Activated CD8-positive, alpha-beta memory T cell treated with anti-CD3 and anti-CD28 coated beads for 4 hours (primary cell): Measurements from ENCODE around the gene HNRNPA0.

Experiments used
- DNase-seq, 2 donors: peaks; one replicate each; pipeline ENCODE4 v3.0.0-alpha.2; 2020; ENCODE audit warnings: low read depth in 2 of 2

HNRNPA0 gene

DNA sequence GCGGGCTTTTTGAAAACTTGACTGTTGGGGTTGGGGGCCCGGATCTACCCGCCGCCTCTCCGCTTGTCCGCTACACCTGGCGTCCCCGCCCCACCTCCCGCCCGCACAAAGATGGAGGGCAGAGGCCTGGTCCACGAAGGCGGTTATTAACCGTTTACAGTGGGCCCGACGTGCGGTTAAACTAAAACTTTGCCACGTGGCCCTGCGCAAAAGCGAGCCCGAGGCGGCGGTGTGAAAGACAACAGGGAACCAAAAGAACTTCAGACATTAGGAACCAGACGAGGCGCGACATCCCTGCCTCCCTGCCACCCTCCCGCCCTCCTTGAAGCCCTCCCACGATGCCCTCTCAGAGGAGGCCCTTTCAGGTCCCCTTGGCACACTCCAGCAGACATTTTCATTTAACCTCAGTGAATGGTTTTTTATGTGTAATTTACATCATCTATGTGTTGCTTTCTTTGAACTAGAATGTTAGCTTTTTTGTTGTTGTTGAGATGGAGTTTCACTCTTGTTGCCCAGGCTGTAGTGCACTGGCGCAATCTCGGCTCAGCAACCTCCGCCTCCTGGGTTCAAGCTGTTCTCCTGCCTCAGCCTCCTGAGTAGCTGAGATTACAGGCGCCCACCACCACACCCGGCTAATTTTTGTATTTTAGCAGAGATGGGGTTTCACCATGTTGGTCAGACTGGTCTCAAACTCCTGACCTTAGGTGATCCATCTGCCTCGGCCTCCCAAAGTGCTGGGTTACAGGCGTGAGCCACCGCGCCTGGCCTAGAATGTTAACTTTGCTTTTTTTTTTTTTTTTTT, 999 bp upstream of the HNRNPA0 start:
- no peak for DNase-seq

- no peak for DNase-seq
Measured at GRCh38 chr5:137753691-137754187, 424 bp downstream of the HNRNPA0 start.

DNA sequence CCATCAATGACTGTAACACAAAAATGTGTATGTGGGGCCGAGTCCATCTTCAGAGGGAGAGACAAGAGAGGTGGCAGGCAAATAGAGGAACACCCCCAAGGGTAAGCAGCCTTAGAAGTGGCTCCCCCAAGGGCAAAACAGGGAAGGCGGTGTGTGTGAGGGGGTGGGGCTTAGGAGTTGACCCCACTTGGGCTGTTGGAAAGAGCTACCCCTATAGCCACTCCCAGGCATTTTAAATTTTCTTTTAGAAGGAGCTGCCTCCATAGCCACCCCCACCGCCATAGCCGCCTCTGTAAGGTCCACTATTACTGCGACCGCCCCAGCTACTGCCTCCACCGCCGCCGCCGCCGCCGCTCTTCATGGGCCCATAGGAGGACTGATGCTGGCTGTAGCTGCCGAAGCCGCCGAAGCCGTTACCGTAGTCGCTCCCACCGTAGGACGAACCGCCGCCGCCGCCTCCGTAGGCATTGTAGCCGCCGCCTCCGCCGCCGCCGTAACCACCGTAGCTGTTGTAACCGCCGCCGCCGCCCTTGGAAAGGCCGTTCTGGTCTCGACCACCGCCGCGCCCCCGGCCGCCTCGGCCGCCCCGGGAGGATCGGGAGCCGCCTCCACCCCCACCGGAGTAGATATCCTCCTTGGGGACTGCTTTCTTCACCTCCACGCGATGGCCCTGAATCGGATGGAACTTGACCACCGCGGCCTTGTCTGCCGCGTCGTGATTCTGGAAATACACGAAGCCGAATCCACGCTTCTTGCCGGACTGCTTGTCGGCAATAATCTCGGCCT, 1.1 kb downstream of the HNRNPA0 start:
- DNase-seq = no peak

GRCh38 chr5:137751869-137752491, 2.2 kb downstream of the HNRNPA0 start:
- DNase-seq = no peak

- no peak for DNase-seq
Measured at GRCh38 chr5:137750436-137750835, 3.7 kb downstream of the HNRNPA0 start.

- no peak for DNase-seq
Measured at GRCh38 chr5:137747848-137748247, 6.3 kb downstream of the HNRNPA0 start.

DNA sequence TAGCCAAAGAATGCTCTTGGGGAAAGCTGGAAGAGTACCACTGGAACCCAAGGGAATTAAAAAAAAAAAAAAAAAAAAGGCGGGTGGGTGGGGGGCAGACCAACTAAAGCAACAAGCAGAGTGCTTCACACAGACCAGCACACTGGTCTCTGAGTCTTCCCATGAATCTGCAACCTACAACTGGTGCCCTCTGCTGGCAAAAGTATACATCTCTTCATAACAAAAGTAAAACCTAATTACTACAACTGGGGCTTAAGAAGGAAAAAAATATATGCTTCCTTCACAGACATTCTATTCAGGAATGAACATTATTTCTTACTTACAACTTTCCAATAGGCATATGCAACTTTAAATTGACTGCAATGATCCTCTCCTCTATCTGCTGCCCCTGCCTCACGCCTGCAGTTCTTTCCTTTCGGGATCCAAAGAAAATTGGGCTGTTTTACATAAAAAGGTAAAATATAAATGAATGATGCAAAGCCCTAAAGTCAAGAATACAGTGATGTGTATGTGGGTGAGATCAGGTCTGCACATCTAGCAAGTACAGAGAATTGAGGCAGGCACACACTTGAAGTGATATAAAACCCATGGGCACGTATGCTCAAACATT, 11.0 kb downstream of the HNRNPA0 start:
- no peak for DNase-seq

DNA sequence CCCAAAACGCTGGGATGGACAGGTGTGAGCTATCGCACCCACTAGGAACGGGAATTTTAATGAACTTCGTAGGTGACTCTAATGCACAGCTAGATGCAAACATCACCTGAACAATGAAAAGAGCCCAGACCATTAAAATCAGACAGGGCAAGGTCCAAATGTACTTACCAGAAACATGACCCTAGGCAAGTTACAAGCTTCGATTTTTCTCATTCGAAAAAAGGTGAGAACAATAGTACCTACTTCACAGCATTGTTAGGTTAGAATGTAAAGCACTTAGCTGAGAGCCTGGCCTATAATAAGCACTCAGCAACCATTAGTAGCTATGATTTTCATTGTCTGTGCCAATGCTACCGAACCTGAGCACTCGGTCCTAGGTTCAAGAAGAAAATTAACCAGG, 12.4 kb downstream of the HNRNPA0 start:
- no peak for DNase-seq

DNA sequence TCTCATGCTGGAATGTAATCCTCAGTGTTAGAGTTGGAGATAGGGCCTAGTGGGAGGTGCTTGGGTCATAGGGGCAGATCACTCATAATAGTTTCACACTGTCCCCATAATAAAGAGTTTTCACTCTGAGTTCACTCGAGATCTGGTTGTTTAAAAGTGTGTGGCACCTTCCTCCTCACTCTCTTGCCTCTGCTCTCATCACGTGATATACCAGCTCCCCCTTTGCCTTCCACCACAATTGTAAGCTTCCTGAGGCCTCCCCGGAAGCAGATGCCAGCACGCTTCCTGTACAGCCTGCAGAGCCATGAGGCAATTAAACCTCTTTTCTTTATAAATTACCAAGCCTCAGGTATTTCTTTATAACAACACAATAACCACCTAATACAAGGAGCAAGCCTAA, 14.4 kb downstream of the HNRNPA0 start:
- no peak for DNase-seq

DNA sequence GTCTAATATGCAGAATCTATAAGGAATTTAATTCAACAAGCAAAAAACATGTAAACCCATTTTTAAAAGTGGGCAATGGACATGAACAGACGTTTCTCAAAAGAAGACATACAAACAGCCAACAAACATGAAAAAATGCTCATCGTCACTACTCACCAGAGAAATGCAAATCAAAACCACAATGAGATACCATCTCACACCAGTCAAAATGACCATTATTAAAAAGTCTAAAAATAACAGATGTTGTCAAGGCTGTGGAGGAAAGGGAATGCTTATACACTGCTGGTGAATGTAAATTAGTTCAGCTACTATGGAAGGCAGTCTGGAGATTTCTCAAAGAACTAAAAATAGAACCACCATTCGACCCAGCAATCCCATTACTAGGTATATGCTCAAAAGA, 15.2 kb downstream of the HNRNPA0 start:
- no peak for DNase-seq

DNA sequence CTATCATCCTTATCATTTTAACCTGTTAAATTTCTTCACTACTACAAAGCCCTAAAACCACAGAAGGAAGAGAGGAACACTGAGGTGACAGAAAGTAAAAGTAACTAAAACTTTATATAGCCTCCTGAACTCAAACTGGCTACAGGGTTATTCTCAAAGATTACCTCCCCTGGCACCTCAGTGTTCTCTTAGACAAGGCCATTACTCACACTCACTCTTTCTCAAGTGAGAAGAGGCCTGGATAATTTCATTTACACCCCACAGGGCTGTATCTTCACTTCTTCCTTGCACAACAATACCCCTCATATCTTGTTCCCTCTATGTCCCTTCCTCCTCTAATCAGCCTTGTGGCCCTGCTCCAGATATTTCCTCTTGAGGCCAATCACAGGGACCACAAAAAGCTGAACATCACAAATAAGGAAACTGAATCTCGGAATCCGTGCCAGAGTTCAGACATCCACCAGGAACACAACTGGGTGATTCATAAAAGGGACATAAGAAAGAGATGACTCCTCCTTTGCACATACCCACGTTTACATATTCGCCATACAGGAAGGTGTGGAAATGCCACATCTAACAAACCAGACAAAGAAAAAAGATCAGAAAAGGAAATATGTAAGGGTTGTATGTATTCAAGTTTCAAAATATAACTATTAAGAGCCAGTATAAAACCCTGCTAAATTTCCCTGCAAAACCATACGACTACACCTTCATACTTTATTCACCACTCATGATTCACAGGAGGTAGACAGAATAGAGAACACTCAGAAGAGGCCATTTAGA, 16.6 kb downstream of the HNRNPA0 start:
- no peak for DNase-seq

DNA sequence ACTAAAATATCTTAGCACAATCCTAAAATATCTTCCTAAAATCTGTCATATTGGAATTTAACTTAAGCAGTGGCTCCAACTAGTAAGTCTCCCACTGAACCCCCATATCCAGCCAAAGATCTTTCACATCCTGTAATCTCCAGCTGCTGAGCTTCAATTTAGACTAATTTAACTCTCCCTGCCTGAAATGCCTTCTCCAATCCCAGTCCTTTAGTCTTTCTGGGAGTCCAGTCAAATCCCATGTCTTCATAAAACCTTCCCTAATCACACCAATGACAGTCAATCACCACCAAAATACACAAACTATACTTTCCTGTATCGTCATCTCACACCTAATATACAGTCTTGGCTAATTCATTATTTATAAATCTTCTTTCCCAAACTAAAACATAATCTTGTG, 17.7 kb downstream of the HNRNPA0 start:
- DNase-seq = no peak

- DNase-seq = no peak
Measured at GRCh38 chr5:137735555-137736284, 18.4 kb downstream of the HNRNPA0 start, which contains the start of gene KLHL3. KLHL3 (minus strand) TSS chr5:137736089; CDS start chr5:137735646, 443 bp downstream.

DNA sequence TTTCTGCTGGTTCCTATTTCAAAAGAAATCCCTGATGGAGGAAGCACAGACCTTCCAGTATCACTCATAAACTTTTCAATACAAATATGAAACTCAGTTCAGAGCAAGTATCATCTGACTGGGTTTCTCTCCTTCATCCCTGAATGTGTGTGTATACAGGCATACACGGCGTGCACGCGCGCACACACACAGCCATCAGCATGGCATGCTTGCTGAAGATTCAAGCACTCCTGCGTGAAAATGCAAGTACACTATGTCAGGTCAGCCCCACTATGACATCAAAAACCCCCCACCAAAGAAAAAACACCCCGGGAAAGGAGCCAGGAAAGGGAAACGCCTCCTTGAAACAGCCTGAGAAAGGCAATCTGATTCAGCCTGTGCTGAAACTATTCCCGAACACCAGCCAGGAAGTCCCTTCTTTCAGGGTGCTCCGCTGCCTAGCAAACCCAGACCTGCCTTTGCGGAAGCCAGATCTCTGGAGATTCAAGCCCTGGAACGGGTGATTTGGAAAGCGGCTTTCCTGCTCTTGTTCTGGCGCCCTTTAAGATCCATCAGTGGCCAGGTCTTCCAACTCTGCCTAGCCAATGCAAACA, 19.1 kb downstream of the HNRNPA0 start:
- no peak for DNase-seq

DNA sequence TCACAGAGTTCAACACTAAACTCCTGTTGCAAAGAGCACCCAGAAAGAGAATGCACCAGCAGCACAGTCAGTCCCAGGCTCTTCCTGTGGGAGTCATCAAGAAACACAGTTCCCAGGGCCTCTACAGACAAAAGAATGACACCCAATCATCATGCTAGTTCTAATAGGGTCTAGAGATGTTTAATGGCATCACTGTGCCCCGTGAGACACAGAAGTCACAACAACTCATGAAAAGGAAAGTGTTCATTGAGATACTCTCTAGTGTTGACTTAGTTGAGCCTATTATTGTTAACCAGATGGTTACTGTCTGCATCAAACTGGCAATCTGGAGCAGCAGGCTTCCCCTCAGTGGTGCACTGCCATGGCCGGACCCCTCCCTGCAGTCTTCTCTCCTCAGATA, 19.8 kb downstream of the HNRNPA0 start:
- no peak for DNase-seq

DNA sequence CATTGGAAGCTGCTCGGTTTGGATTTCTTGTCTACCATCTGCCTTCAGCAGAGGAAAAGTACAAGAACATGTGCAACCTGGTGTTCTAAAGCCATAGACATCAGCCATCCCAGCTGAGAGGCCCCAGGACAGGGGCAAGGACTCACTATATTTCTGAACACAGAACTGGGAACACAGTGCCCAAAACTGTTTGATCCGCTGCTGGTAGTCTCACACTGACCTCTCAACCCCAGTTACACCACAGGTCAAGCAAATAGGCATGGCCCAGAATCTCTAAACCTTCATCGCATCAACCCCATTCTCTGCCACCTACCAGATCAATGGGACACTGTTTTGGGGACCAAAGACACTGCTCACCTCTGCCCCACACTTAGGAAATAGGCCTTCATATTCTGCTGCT, 20.2 kb downstream of the HNRNPA0 start:
- no peak for DNase-seq

DNA sequence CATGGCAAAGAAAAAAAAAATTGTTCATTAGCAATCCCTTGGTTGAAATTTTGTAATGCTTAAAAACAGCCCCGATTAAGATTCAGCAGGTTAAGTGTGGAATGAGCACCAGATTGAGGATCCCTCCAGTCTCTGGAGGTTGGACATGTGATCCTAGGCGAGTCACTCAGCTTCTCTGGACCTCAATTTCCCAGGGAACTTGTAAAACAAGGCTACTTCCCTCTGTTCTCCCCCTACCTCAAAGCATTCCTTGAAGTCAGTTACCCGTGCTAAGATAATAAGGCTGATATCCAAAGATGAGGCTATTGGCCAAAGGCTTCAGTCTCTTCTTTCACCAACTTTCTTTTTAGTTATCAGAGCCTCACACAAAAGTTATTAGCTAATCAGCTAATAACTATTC, 21.2 kb downstream of the HNRNPA0 start:
- no peak for DNase-seq

GRCh38 chr5:137731176-137731575, 23.0 kb downstream of the HNRNPA0 start:
- no peak for DNase-seq

GRCh38 chr5:137730336-137730735, 23.8 kb downstream of the HNRNPA0 start:
- DNase-seq = no peak

DNA sequence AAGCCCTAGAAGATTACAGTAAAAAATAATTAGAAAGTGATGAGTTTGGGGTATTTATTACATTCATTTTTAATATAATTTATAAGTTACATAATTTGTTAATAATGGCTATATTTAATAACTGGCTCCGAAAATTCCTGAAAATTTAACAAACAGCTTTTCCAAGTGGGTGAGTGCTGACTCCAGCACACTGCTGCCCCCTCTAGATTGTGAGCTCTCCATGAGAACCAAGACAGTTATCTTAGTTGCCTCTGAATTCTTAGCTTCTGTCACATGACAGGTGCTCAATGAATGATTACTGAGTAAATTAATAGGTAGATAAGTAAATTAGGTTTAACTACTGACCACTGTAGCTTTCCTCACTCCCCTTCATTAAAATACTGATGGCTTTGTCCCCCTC, 26.1 kb downstream of the HNRNPA0 start:
- DNase-seq = no peak
